GM23248 (cell line): Measurements from ENCODE around the gene SDK2. TPM values are rescaled to one million over a fixed set of nuclear protein-coding genes. Genes with fewer than 3 reads are reported as not detected.

Source experiments
- DNase-seq: peaks from one replicate; pipeline ENCODE4 v3.0.0-alpha.2; 2015
- H2AFZ ChIP-seq: fragments of 200-600 bp; sonication (generic); 2 replicates; pipeline ENCODE4 v1.6.1; 2016; ENCODE audit warnings: antibody characterized with exemption
- H3F3A ChIP-seq: fragments of 200-600 bp; sonication (generic); 2 replicates; pipeline ENCODE4 v1.6.1; 2016; ENCODE audit warnings: mild to moderate bottlenecking, antibody characterized with exemption, mixed run types; ENCODE audit not compliant: insufficient read depth
- H3K27ac ChIP-seq: fragments of 200-600 bp; sonication (generic); 2 replicates; pipeline ENCODE4 v1.5.1; 2016; ENCODE audit warnings: mild to moderate bottlenecking
- H3K27me3 ChIP-seq: fragments of 200-600 bp; sonication (generic); replicated peaks from 2 replicates; pipeline ENCODE4 v1.6.1; 2016; ENCODE audit warnings: mild to moderate bottlenecking; ENCODE audit not compliant: insufficient read depth
- H3K36me3 ChIP-seq: fragments of 200-600 bp; sonication (generic); 2 replicates; pipeline ENCODE4 v1.6.1; 2016; ENCODE audit warnings: low read depth, mild to moderate bottlenecking
- H3K4me1 ChIP-seq: fragments of 200-600 bp; sonication (generic); 2 replicates; pipeline ENCODE4 v1.6.1; 2016; ENCODE audit warnings: mild to moderate bottlenecking; ENCODE audit not compliant: insufficient read depth
- H3K4me2 ChIP-seq: fragments of 200-600 bp; sonication (generic); one replicate; pipeline ENCODE4 v1.6.1; 2016; ENCODE audit warnings: mild to moderate bottlenecking; ENCODE audit not compliant: unreplicated experiment
- H3K4me3 ChIP-seq: fragments of 200-600 bp; sonication (generic); 2 replicates; pipeline ENCODE4 v1.5.1; 2016; ENCODE audit warnings: mild to moderate bottlenecking
- H3K79me2 ChIP-seq: fragments of 200-600 bp; sonication (generic); 2 replicates; pipeline ENCODE4 v1.6.1; 2016; ENCODE audit warnings: mild to moderate bottlenecking; ENCODE audit not compliant: insufficient read depth
- H3K9ac ChIP-seq: fragments of 200-600 bp; sonication (generic); 2 replicates; pipeline ENCODE4 v1.6.1; 2016; ENCODE audit warnings: mild to moderate bottlenecking
- H3K9me2 ChIP-seq: fragments of 200-600 bp; sonication (generic); 2 replicates; pipeline ENCODE4 v1.6.1; 2016; ENCODE audit warnings: mixed run types, mild to moderate bottlenecking, moderate library complexity; ENCODE audit not compliant: insufficient read depth
- H3K9me3 ChIP-seq: fragments of 200-600 bp; sonication (generic); one replicate; pipeline ENCODE4 v1.6.1; 2017; ENCODE audit warnings: low read depth
- H4K20me1 ChIP-seq: fragments of 200-600 bp; sonication (generic); 2 replicates; pipeline ENCODE4 v1.6.0; 2016; ENCODE audit not compliant: insufficient read depth
- EZH2 ChIP-seq: fragments of 200-600 bp; sonication (generic); IDR thresholded peaks from 2 replicates; pipeline ENCODE4 v1.6.1; 2018; ENCODE audit warnings: antibody characterized with exemption, mild to moderate bottlenecking; ENCODE audit not compliant: insufficient read depth, poor library complexity, severe bottlenecking
- EZH2phosphoT487 ChIP-seq: fragments of 200-600 bp; sonication (generic); IDR thresholded peaks from 2 replicates; pipeline ENCODE4 v1.6.1; 2018; ENCODE audit warnings: antibody characterized with exemption, moderate library complexity, mild to moderate bottlenecking, low read depth; ENCODE audit not compliant: insufficient read depth
- WGBS, 2 experiments: methylation state at CpG; one replicate each; pipeline ENCODE4 v1.1.6; 2015 to 2017; ENCODE audit warnings: low lambda C conversion rate in 2 of 2, low coverage in 1 of 2; ENCODE audit errors: missing lambda C conversion rate in 2 of 2; 5-methylcytosine and 5-hydroxymethylcytosine counted together
- in situ Hi-C: fragments of 300-500 bp; cut with MboI; formaldehyde crosslinking; loops from 2 replicates; pipeline ENCODE4 v1.15.0; 2020
- polyA plus RNA-seq: library from polyadenylated mRNA; unstranded; fragments of >200 nt; fragmentation: Nextera tagmentation; extraction: Ambion mirVana; gene quantifications from 2 replicates; pipeline ENCODE4 v1.2.1, GENCODE V29; 2016
- total RNA-seq: library from RNA; depleted of rRNA; stranded (reverse); fragments of >200 nt; shearing (Covaris generic); gene quantifications from 2 replicates; pipeline ENCODE4 v1.2.3, GENCODE V29; 2014

SDK2 gene
- total and polyA plus RNA-seq, 2 experiments from 2014 or later = under 0.01 to 0.03 TPM

DNA sequence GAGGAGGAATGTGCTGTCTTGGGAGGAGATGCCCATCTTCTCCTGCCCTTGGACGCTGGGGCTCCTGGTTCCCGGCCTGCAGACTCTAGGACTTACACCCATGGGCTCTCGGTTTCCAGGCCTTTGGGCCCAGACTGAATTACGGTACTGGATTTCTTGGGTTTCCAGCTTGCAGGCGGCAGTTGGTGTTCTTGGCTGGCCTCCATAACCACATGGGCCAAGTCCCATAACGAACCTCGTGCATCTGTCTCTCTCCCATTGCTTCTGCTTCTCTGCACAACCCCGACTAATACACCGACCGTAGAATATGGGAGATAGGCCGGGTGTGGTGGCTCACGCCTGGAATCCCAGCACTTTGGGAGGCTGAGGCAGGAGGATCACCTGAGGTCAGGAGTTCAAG is 162.6 kb downstream of the SDK2 start:
- TF ChIP-seq EZH2 = no peak
- TF ChIP-seq EZH2phosphoT487 = no peak
- Histone ChIP-seq H3K4me1 (no peaks in the 10 kb centered on the region), H2AFZ (no peak overlapping the region), H3K4me3 (no peak overlapping the region), H3K27ac (no peak overlapping the region), H4K20me1 (no peaks in the 10 kb centered on the region), H3K79me2 (no peaks in the 10 kb centered on the region), H3K9me2 (no peaks in the 10 kb centered on the region), H3F3A (no peaks in the 10 kb centered on the region), H3K9me3 (no peaks in the 10 kb centered on the region), H3K4me2 (no peak overlapping the region), H3K36me3 (no peaks in the 10 kb centered on the region), H3K27me3 (no peaks in the 10 kb centered on the region), H3K9ac (no peak overlapping the region)
- WGBS, 2 experiments = 68 to 70% methylated on average over 12 of the region's 12 CpGs
- in situ Hi-C loops = no loop called here
- DNase-seq = no peak

DNA sequence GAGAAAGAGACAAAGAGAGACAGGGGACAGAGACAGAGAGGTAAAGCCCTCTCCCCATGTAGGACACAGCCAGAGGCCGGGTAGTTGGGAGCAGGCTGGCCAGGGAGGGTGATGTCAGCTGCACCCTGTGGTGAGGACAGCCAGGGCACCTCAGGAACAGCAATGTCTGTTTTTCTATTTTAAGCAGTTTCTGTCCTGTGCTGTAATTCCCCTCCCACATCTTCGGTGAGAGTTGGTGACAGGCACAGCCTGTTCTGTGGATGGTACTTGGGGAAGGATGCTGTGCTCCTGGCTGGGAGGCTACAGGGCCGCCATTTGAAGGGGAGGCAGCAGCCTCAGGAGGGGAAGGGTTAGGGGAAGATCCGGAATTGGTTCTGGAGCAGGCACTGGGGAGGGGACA is 163.5 kb downstream of the SDK2 start:
- no peaks in the 10 kb centered on the region for H3K9me3 ChIP-seq
- no peak overlapping the region for H3K4me3 ChIP-seq
- 24 to 31% methylated on average over 4 of the region's 4 CpGs for WGBS, 2 experiments
- no peaks in the 10 kb centered on the region for H3F3A ChIP-seq
- H3K79me2 ChIP-seq = no peaks in the 10 kb centered on the region
- H4K20me1 ChIP-seq = no peaks in the 10 kb centered on the region
- DNase-seq = no peak
- H3K4me2 ChIP-seq = no peak overlapping the region
- no peaks in the 10 kb centered on the region for H3K27me3 ChIP-seq
- H3K9ac ChIP-seq = no peak overlapping the region
- H3K4me1 ChIP-seq = no peaks in the 10 kb centered on the region
- TF ChIP-seq EZH2phosphoT487 (no peak), EZH2 (no peak)
- in situ Hi-C loops = no loop called here
- H2AFZ ChIP-seq = no peak overlapping the region
- no peak overlapping the region for H3K27ac ChIP-seq
- no peaks in the 10 kb centered on the region for H3K36me3 ChIP-seq
- H3K9me2 ChIP-seq = no peaks in the 10 kb centered on the region

- Histone ChIP-seq H3K36me3 (no peaks in the 10 kb centered on the region), H3F3A (no peaks in the 10 kb centered on the region), H3K9me3 (no peaks in the 10 kb centered on the region), H3K4me2 (no peak overlapping the region), H3K9me2 (no peaks in the 10 kb centered on the region), H3K27ac (no peak overlapping the region), H3K79me2 (no peaks in the 10 kb centered on the region), H4K20me1 (no peaks in the 10 kb centered on the region), H3K27me3 (no peaks in the 10 kb centered on the region), H3K4me3 (no peak overlapping the region), H2AFZ (no peak overlapping the region), H3K9ac (no peak overlapping the region), H3K4me1 (no peaks in the 10 kb centered on the region)
- in situ Hi-C loops = no loop called here
- WGBS, 2 experiments = 71 to 78% methylated on average over 14 of the region's 14 CpGs
- DNase-seq = no peak
- TF ChIP-seq EZH2 (no peak), EZH2phosphoT487 (no peak)
These were observed 165.3 kb downstream of the SDK2 start for GRCh38 chr17:73478768-73479424.

DNA sequence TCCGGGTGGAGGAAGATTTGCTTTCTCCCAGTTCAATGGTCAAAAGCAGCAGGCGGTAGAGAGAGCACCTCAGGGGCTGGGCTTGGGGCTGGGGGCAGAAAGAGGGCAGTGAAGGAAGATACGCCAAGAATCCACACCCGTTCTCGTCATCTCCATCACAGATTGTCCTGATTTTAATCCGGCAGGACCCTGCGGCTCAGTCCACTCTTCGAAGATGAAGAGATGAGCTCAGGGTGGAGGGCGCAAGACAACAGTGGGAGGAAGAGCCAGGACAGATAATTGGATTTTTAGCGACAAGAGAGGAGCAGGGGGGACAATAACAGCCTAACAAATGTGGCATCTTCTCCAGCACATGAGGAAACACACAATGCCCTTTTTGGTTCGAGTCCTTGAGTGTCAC is 165.9 kb downstream of the SDK2 start:
- Histone ChIP-seq H3K4me1 (no peaks in the 10 kb centered on the region), H3K4me3 (no peak overlapping the region), H3K27ac (no peak overlapping the region), H2AFZ (no peak overlapping the region), H3K79me2 (no peaks in the 10 kb centered on the region), H3K9ac (no peak overlapping the region), H4K20me1 (no peaks in the 10 kb centered on the region), H3K4me2 (no peak overlapping the region), H3K9me2 (no peaks in the 10 kb centered on the region), H3K9me3 (no peaks in the 10 kb centered on the region), H3K27me3 (no peaks in the 10 kb centered on the region), H3K36me3 (no peaks in the 10 kb centered on the region), H3F3A (no peaks in the 10 kb centered on the region)
- WGBS, 2 experiments = 56 to 58% methylated on average over 11 of the region's 11 CpGs
- DNase-seq = no peak
- no peak for TF ChIP-seq EZH2phosphoT487
- TF ChIP-seq EZH2 = no peak
- in situ Hi-C loops = no loop called here
